ENCODE data around the gene TGFBR1.

GRCh38 chr9:99201603-99202002 lies 96.7 kb downstream of the TGFBR1 start:
- TF ChIP-seq, protein P1, sequence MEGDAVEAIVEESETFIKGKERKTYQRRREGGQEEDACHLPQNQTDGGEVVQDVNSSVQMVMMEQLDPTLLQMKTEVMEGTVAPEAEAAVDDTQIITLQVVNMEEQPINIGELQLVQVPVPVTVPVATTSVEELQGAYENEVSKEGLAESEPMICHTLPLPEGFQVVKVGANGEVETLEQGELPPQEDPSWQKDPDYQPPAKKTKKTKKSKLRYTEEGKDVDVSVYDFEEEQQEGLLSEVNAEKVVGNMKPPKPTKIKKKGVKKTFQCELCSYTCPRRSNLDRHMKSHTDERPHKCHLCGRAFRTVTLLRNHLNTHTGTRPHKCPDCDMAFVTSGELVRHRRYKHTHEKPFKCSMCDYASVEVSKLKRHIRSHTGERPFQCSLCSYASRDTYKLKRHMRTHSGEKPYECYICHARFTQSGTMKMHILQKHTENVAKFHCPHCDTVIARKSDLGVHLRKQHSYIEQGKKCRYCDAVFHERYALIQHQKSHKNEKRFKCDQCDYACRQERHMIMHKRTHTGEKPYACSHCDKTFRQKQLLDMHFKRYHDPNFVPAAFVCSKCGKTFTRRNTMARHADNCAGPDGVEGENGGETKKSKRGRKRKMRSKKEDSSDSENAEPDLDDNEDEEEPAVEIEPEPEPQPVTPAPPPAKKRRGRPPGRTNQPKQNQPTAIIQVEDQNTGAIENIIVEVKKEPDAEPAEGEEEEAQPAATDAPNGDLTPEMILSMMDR (IDR thresholded peaks at IDR 0.05; ENCODE audit: borderline replicate concordance, extremely low read depth, low read length, poor library complexity, severe bottlenecking), result no peak
- no peak for TF ChIP-seq EZH2 (IDR thresholded peaks at IDR 0.05; ENCODE audit: borderline replicate concordance, low read depth, low read length, severe bottlenecking)
